HCT116 (cell line): ENCODE results near the gene NEURL3.

Source experiments
- CBX3 ChIP-seq: IDR thresholded peaks from 2 replicates; pipeline ENCODE4 v1.6.1; 2012; ENCODE audit warnings: low read depth
- EGR1 ChIP-seq: IDR thresholded peaks from 2 replicates; pipeline ENCODE4 v1.6.1; 2012; ENCODE audit warnings: low read depth
- EZH2 ChIP-seq: fragments of 200-600 bp; sonication (generic); IDR thresholded peaks from 2 replicates; pipeline ENCODE4 v1.6.1; 2017; ENCODE audit warnings: antibody characterized with exemption, mixed run types
- JUND ChIP-seq: IDR thresholded peaks from 2 replicates; pipeline ENCODE4 v1.6.1; 2012
- POLR2A ChIP-seq: IDR thresholded peaks from 2 replicates; pipeline ENCODE4 v1.7.0; 2011; ENCODE audit warnings: borderline replicate concordance; ENCODE audit not compliant: insufficient read depth, insufficient read length; ENCODE audit errors: extremely low read depth
- POLR2AphosphoS5 ChIP-seq: IDR thresholded peaks from 2 replicates; pipeline ENCODE4 v1.6.1; 2011; ENCODE audit warnings: mild to moderate bottlenecking, low read depth, low read length, moderate library complexity
- RAD21 ChIP-seq: IDR thresholded peaks from 2 replicates; pipeline ENCODE4 v1.6.1; 2012; ENCODE audit warnings: low read depth, mild to moderate bottlenecking
- SP1 ChIP-seq: IDR thresholded peaks from 2 replicates; pipeline ENCODE4 v1.6.1; 2012; ENCODE audit warnings: low read depth
- TCF7L2 ChIP-seq: IDR thresholded peaks from 2 replicates; pipeline ENCODE4 v1.7.0; 2011; ENCODE audit warnings: borderline replicate concordance, inconsistent platforms; ENCODE audit not compliant: insufficient read depth, insufficient read length; ENCODE audit errors: extremely low read depth
- YY1 ChIP-seq: IDR thresholded peaks from 2 replicates; pipeline ENCODE4 v1.6.1; 2011; ENCODE audit warnings: low read length, low read depth, moderate library complexity, mild to moderate bottlenecking; ENCODE audit not compliant: insufficient replicate concordance; ENCODE audit errors: extremely low read depth
- ZNF274 ChIP-seq: fragments of 200-500 bp; sonication (Bioruptor generic); IDR thresholded peaks from 2 replicates; pipeline ENCODE4 v1.6.1; 2014; ENCODE audit warnings: mild to moderate bottlenecking, low read depth, low read length, inconsistent platforms
- TF ChIP-seq, protein P1 (sequence below): IDR thresholded peaks from 2 replicates; pipeline ENCODE4 v1.6.1; 2012; ENCODE audit warnings: low read depth
- TF ChIP-seq, protein P2 (sequence below), 3 experiments: fragments of 200-600 bp in 1 of 3; sonication (generic) in 1 of 3; IDR thresholded peaks in 2 of 3; conservative IDR thresholded peaks in 1 of 3; 2 replicates each; pipeline ENCODE4 v1.5.1; 2012 to 2017; ENCODE audit warnings: low read depth in 2 of 3, low read length in 2 of 3, antibody characterized with exemption in 1 of 3, borderline replicate concordance in 1 of 3, control low read depth in 1 of 3, mild to moderate bottlenecking in 1 of 3, mixed read lengths in 1 of 3, mixed run types in 1 of 3, moderate library complexity in 1 of 3; ENCODE audit not compliant: insufficient read depth in 1 of 3
- TF ChIP-seq, protein P3 (sequence below): IDR thresholded peaks from 2 replicates; pipeline ENCODE4 v1.6.1; 2012

DNA sequence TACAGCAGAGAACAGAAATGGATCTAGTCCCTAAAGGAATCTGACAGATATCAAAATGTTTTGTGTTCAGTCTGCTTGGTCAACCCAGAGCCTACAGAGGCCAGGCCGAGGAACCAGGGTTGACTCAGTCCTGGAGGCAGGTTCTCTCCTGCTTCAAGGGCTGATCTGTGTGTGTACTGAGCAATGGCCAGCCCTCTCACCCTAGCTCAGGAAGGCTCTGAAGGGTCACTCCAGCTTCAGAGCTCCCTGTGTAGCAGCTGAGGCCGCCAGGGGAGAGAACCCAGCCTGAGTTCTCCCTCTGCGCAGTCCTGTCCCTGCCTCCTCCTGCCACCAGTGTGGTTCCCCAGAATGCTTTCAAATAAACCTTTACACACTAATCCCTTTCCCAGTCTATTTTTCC, 41.1 kb downstream of the NEURL3 start:
- TF ChIP-seq, protein P1, sequence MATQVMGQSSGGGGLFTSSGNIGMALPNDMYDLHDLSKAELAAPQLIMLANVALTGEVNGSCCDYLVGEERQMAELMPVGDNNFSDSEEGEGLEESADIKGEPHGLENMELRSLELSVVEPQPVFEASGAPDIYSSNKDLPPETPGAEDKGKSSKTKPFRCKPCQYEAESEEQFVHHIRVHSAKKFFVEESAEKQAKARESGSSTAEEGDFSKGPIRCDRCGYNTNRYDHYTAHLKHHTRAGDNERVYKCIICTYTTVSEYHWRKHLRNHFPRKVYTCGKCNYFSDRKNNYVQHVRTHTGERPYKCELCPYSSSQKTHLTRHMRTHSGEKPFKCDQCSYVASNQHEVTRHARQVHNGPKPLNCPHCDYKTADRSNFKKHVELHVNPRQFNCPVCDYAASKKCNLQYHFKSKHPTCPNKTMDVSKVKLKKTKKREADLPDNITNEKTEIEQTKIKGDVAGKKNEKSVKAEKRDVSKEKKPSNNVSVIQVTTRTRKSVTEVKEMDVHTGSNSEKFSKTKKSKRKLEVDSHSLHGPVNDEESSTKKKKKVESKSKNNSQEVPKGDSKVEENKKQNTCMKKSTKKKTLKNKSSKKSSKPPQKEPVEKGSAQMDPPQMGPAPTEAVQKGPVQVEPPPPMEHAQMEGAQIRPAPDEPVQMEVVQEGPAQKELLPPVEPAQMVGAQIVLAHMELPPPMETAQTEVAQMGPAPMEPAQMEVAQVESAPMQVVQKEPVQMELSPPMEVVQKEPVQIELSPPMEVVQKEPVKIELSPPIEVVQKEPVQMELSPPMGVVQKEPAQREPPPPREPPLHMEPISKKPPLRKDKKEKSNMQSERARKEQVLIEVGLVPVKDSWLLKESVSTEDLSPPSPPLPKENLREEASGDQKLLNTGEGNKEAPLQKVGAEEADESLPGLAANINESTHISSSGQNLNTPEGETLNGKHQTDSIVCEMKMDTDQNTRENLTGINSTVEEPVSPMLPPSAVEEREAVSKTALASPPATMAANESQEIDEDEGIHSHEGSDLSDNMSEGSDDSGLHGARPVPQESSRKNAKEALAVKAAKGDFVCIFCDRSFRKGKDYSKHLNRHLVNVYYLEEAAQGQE = no peak
- no peak for TF ChIP-seq POLR2A
- no peak for TF ChIP-seq POLR2AphosphoS5
- TF ChIP-seq, protein P2, sequence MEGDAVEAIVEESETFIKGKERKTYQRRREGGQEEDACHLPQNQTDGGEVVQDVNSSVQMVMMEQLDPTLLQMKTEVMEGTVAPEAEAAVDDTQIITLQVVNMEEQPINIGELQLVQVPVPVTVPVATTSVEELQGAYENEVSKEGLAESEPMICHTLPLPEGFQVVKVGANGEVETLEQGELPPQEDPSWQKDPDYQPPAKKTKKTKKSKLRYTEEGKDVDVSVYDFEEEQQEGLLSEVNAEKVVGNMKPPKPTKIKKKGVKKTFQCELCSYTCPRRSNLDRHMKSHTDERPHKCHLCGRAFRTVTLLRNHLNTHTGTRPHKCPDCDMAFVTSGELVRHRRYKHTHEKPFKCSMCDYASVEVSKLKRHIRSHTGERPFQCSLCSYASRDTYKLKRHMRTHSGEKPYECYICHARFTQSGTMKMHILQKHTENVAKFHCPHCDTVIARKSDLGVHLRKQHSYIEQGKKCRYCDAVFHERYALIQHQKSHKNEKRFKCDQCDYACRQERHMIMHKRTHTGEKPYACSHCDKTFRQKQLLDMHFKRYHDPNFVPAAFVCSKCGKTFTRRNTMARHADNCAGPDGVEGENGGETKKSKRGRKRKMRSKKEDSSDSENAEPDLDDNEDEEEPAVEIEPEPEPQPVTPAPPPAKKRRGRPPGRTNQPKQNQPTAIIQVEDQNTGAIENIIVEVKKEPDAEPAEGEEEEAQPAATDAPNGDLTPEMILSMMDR (IDR thresholded peaks at IDR 0.05 in 2 of 3, conservative IDR thresholded peaks at IDR 0.05 in 1 of 3; ENCODE audit: borderline replicate concordance in 1 of 3, insufficient read depth in 1 of 3, low read depth in 2 of 3, low read length in 2 of 3) = no peak
- no peak for TF ChIP-seq EGR1
- no peak for TF ChIP-seq TCF7L2
- TF ChIP-seq ZNF274 = no peak
- no peak for TF ChIP-seq SP1
- no peak for TF ChIP-seq JUND
- no peak for TF ChIP-seq CBX3
- TF ChIP-seq RAD21 = no peak
- TF ChIP-seq, protein P3, sequence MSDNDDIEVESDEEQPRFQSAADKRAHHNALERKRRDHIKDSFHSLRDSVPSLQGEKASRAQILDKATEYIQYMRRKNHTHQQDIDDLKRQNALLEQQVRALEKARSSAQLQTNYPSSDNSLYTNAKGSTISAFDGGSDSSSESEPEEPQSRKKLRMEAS = no peak
- no peak for TF ChIP-seq YY1
- no peak for TF ChIP-seq EZH2
